IPS DF 19.7 (cell line): ENCODE measurements around the gene STC2.

Source experiments
- DNase-seq: peaks from one replicate; pipeline ENCODE4 v3.0.0-alpha.2; 2013; ENCODE audit warnings: low read depth, low spot score

STC2 gene

DNA sequence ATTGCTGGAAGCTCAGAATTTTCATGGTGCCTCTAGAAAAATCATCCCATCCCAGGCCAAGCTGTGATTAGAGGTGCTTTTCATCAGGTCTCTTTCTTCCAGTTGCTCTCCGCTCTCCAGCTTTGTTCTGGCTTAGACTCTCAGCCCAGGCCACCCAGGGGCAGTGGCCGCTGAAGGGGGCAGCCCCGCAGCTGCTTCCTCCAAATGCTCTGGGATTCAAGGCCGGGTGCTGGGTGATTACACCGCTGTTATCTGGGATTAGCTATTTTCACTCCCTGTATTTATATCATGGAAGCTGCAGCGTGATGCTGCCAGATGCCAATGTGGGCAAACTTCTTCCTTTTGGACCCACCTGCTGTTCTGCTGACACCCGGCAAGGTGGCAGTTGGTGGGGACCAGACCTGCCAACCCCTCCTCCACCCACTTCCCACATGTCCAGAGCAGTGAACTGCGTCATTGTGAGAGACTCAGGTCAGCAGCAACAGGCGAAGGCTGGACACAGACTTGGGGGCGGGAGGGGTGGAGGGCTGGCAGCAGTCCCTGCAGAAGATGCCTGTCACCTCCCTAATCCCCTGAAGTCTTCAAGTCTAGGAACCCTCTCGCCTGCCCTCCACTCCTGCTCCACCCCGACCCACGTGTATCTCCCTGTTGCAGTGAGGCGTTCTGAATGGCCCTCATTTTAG, 59.3 kb downstream of the STC2 start:
- no peak for DNase-seq

DNA sequence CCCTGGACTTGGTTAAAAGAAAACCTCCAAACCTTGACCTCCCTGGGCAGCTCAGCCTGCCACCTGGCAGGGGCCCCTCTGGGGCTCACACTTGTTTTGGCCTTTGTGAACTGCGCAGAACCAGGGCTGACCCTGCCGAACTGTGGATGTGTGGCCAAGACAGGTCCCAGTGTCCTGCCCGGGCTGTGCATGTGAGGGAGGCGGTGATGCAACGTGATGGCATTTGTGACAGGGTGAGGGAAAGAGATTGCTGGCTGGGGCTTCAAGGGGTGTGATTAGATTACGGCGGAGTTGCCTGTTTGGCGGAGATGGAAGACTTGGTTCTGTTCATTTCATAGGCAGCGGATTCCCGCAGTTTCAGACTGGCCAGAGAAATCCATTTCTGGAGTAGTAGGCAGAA, 62.8 kb downstream of the STC2 start:
- no peak for DNase-seq
